ENCODE data around the gene CENPK.
"Not testable (repeated sequence)": the region's sequence is repeated elsewhere in the genome, so short reads cannot be mapped to it uniquely, and the experiment has no call there.

Gene CENPK, protein sequence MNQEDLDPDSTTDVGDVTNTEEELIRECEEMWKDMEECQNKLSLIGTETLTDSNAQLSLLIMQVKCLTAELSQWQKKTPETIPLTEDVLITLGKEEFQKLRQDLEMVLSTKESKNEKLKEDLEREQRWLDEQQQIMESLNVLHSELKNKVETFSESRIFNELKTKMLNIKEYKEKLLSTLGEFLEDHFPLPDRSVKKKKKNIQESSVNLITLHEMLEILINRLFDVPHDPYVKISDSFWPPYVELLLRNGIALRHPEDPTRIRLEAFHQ

DNA sequence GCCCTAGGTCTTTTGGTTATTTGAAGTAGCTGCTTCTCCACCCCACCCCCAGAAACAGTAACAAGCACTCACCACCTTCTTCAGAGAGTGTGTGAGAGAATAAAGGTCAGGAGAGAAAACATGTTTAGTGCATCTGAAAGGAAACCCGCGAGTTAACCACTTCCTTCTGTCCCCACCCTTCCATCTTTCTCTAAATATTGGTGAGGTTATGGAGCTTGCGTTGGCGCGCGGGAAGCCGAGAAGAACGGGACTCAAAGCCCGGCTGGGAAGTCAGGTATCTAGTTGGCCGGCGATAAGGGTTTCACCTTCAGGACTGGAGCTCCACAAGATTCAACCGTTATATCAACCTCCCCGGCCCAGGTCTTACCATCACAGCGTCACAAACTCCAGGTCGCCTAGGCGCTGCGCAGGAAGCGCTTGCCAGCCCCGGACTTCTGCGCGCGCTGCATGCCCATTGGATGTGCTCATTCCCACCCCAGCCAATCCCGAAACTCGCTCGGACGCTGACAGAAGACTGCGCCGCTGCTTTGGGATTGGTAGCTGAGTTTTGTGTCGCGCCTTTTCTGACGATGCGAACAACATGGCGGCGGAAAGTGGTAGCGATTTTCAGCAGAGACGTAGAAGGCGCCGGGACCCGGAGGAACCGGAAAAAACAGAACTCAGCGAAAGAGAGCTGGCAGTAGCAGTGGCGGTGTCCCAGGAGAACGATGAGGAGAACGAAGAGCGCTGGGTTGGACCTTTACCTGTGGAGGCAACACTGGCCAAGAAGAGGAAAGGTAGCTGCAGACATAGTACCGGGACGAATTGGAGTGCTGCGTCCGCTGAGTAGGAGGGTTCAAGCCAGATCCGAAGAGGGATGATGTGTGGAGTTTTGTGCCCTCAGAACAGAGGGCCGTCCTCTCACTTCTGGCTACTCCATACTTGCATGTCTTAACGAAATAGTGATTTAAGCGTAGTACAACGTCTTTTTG, at the start of gene CENPK, which contains the start of gene PPWD1:
Gene CENPK (minus strand): TSS at position 438 of the 971 bp plus-strand sequence. CDS start 8,261 bp downstream, outside the sequence.
Gene PPWD1 (plus strand): TSS at position 566 of the 971 bp plus-strand sequence. CDS start 15 bp downstream, at position 581.
- TF ChIP-seq ZFX (IDR thresholded peaks at IDR 0.05), result no peak
- TF ChIP-seq, protein P1, sequence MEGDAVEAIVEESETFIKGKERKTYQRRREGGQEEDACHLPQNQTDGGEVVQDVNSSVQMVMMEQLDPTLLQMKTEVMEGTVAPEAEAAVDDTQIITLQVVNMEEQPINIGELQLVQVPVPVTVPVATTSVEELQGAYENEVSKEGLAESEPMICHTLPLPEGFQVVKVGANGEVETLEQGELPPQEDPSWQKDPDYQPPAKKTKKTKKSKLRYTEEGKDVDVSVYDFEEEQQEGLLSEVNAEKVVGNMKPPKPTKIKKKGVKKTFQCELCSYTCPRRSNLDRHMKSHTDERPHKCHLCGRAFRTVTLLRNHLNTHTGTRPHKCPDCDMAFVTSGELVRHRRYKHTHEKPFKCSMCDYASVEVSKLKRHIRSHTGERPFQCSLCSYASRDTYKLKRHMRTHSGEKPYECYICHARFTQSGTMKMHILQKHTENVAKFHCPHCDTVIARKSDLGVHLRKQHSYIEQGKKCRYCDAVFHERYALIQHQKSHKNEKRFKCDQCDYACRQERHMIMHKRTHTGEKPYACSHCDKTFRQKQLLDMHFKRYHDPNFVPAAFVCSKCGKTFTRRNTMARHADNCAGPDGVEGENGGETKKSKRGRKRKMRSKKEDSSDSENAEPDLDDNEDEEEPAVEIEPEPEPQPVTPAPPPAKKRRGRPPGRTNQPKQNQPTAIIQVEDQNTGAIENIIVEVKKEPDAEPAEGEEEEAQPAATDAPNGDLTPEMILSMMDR (conservative IDR thresholded peaks at IDR 0.05), result no peak

GRCh38 chr5:65612298-65612907, 49.4 kb upstream of the CENPK start:
- H3K27ac ChIP-seq, result no peak overlapping the region
- TF ChIP-seq ZFX (IDR thresholded peaks at IDR 0.05), result no peak
- TF ChIP-seq, protein P1 (conservative IDR thresholded peaks at IDR 0.05), result no peak

More for the DNA sequence above, at the start of gene CENPK, which contains the start of gene PPWD1:
- peak within 1 kb of the TSS; percentile 86 for H3K27ac ChIP-seq

GRCh38 chr5:65611524-65611923, 48.6 kb upstream of the CENPK start:
- no peak overlapping the region for H3K27ac ChIP-seq
- TF ChIP-seq, protein P1 (conservative IDR thresholded peaks at IDR 0.05), result no peak
- TF ChIP-seq ZFX (IDR thresholded peaks at IDR 0.05), result no peak

- not testable (repeated sequence) for H3K27ac ChIP-seq
Observed at GRCh38 chr5:65601761-65602160, 38.8 kb upstream of the CENPK start.

GRCh38 chr5:65588694-65589093, 25.7 kb upstream of the CENPK start:
- H3K27ac ChIP-seq, result no peak overlapping the region
- TF ChIP-seq ZFX (IDR thresholded peaks at IDR 0.05), result no peak
- TF ChIP-seq, protein P1 (conservative IDR thresholded peaks at IDR 0.05), result peak; percentile 26

GRCh38 chr5:65577141-65577540, 14.2 kb upstream of the CENPK start:
- TF ChIP-seq ZFX (IDR thresholded peaks at IDR 0.05), result no peak
- TF ChIP-seq, protein P1 (conservative IDR thresholded peaks at IDR 0.05), result no peak
- no peak overlapping the region for H3K27ac ChIP-seq

DNA sequence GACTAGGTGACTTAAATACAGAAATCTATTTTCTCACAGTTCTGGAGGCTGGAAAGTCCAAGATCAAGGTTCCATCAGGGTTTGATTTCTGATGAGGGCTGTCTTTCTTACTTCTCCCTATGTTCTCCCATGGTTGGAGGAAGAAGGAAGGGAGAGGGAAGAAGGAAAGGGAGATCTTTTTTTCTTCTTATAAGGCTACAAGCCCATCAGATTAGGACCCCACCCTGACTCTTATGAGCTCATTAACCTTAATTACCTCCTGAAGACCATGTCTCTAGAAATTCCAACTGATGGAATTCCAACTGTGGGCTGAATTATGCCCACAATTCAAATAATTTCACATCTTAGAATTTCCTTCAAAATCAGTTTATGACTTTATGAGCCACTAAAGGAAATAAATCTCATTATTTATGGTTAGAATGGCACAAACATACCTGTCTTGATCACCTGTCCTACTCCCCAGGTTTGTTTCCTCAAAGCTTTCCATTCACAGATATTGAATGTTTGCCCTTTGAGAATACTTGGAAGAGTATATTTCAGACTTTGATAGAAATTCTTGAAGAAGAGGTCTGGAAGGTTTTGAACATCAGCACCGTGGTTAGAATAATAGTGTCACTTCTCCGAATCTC, 7.7 kb upstream of the CENPK start:
- no peak for TF ChIP-seq ZFX (IDR thresholded peaks at IDR 0.05)
- TF ChIP-seq, protein P1 (conservative IDR thresholded peaks at IDR 0.05), result no peak
- no peak overlapping the region for H3K27ac ChIP-seq

All from C4-2B (cell line).